Endodermal cell (in vitro differentiated cells): ENCODE results near the gene SYTL4. TPM values are rescaled to one million over a fixed set of nuclear protein-coding genes. Genes with fewer than 3 reads are reported as not detected.

Experiments used
- DNase-seq: peaks from one replicate; pipeline ENCODE4 v3.0.0-alpha.2; 2017
- H3K27ac ChIP-seq: 2 replicates; pipeline ENCODE4 v1.5.1; 2013; ENCODE audit warnings: mild to moderate bottlenecking, low read depth, low read length, moderate library complexity
- H3K27me3 ChIP-seq: 2 replicates; pipeline ENCODE4 v1.6.1; 2013; ENCODE audit warnings: mild to moderate bottlenecking, low read length, moderate library complexity; ENCODE audit not compliant: insufficient read depth, control insufficient read depth, poor library complexity, severe bottlenecking
- H3K36me3 ChIP-seq: 2 replicates; pipeline ENCODE4 v1.7.0; 2013; ENCODE audit warnings: mild to moderate bottlenecking, low read length, moderate library complexity; ENCODE audit not compliant: control insufficient read depth, insufficient read depth
- H3K4me1 ChIP-seq: one replicate; pipeline ENCODE4 v1.7.0; 2013; ENCODE audit warnings: low read length; ENCODE audit not compliant: control insufficient read depth, insufficient read depth
- H3K4me3 ChIP-seq: 2 replicates; pipeline ENCODE4 v1.5.1; 2013; ENCODE audit warnings: mild to moderate bottlenecking, low read length, moderate library complexity
- H3K9ac ChIP-seq: 2 replicates; pipeline ENCODE4 v1.6.1; 2013; ENCODE audit warnings: mild to moderate bottlenecking, low read length, moderate library complexity; ENCODE audit not compliant: poor library complexity, severe bottlenecking; ENCODE audit errors: extremely low read depth
- H3K9me3 ChIP-seq: 2 replicates; pipeline ENCODE4 v1.6.1; 2013; ENCODE audit warnings: mild to moderate bottlenecking, low read length, moderate library complexity; ENCODE audit not compliant: control insufficient read depth
- H3K27ac Mint-ChIP-seq: 2 replicates; pipeline ENCODE4 v1.8.0; 2020; ENCODE audit warnings: mixed read lengths
- H3K27me3 Mint-ChIP-seq: 2 replicates; pipeline ENCODE4 v1.8.0; 2021; ENCODE audit warnings: mild to moderate bottlenecking, mixed read lengths; ENCODE audit not compliant: insufficient read depth
- H3K36me3 Mint-ChIP-seq: 2 replicates; pipeline ENCODE4 v1.8.0; 2020; ENCODE audit warnings: low read depth, mixed read lengths
- H3K4me1 Mint-ChIP-seq: 2 replicates; pipeline ENCODE4 v1.8.0; 2020; ENCODE audit warnings: mixed read lengths
- H3K4me3 Mint-ChIP-seq: 2 replicates; pipeline ENCODE4 v1.8.0; 2020; ENCODE audit warnings: mild to moderate bottlenecking, moderate library complexity, mixed read lengths
- H3K9me3 Mint-ChIP-seq: 2 replicates; pipeline ENCODE4 v1.8.0; 2020; ENCODE audit warnings: mild to moderate bottlenecking, mixed read lengths
- WGBS, 2 experiments: methylation state at CpG; one replicate each; pipeline versions ENCODE4 v1.1.5 to v1.1.7; 2013; ENCODE audit warnings: missing lambda C conversion rate in 2 of 2, mixed read lengths in 1 of 2; ENCODE audit not compliant: insufficient coverage in 1 of 2, insufficient read length in 1 of 2; 5-methylcytosine and 5-hydroxymethylcytosine counted together
- total RNA-seq, 2 donors: library from RNA; stranded (reverse); fragmentation: NEBNext Ultra II Directional in 1 of 2; extraction: Animal tissue kit (Norgen Biotek cat#: 25700) in 1 of 2; gene quantifications; 2 replicates in 1 of 2; 3 replicates in 1 of 2; pipeline ENCODE4 v1.2.1, GENCODE V29; 2021
- TF ChIP-seq, protein P1 (sequence below): fragments of 200-600 bp; sonication (generic); conservative IDR thresholded peaks from 2 replicates; pipeline ENCODE4 v1.5.0; 2021; ENCODE audit warnings: antibody characterized with exemption, mild to moderate bottlenecking

The SYTL4 gene
- total RNA-seq, 2 donors from 2014 or later, result 0.24 TPM; not detected in 1

DNA sequence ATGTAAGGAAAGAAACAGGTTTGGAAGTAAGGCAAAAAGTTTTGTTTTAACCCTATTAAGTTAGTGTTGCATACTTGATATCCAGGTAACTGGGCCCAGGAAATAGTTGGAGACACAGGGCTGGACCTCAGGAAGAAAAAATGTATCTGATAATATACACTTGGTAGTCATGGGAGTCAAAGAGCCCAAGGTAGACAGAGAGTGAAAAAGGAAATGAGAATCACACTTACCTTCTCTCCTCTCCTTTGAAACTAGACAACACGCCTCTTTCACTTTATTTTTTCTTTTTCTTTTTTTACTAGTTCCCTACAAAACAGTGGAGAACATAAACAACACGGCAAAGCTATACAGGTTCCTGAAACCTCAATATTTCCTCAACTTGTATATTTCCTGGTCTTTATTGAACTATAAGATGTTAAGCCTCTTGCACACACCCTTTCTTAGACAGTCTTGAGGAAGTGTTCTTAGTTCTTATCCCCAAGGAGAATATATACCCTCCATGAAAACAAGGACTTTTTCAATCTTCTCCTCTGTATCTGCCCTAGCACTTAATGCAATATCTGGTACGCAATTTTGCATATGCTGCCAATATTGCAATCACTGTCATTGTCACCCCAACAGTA lies 27.2 kb downstream of the SYTL4 start:
- Histone ChIP-seq H3K4me3 (no peak overlapping the region), H3K36me3 (no peaks in the 10 kb centered on the region), H3K9ac (no peak overlapping the region), H3K4me1 (no peaks in the 10 kb centered on the region), H3K27me3 (no peaks in the 10 kb centered on the region), H3K9me3 (no peaks in the 10 kb centered on the region), H3K27ac (no peak overlapping the region)
- peaks cover 35% of the 10 kb centered on the region for H3K9me3 Mint-ChIP-seq
- TF ChIP-seq, protein P1, sequence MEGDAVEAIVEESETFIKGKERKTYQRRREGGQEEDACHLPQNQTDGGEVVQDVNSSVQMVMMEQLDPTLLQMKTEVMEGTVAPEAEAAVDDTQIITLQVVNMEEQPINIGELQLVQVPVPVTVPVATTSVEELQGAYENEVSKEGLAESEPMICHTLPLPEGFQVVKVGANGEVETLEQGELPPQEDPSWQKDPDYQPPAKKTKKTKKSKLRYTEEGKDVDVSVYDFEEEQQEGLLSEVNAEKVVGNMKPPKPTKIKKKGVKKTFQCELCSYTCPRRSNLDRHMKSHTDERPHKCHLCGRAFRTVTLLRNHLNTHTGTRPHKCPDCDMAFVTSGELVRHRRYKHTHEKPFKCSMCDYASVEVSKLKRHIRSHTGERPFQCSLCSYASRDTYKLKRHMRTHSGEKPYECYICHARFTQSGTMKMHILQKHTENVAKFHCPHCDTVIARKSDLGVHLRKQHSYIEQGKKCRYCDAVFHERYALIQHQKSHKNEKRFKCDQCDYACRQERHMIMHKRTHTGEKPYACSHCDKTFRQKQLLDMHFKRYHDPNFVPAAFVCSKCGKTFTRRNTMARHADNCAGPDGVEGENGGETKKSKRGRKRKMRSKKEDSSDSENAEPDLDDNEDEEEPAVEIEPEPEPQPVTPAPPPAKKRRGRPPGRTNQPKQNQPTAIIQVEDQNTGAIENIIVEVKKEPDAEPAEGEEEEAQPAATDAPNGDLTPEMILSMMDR, result no peak
- H3K4me3 Mint-ChIP-seq, result no peak overlapping the region
- no peaks in the 10 kb centered on the region for H3K4me1 Mint-ChIP-seq
- peaks cover 5% of the 10 kb centered on the region for H3K27me3 Mint-ChIP-seq
- WGBS, 2 experiments, result 63% methylated on average over 3 of the region's 3 CpGs; no CpG with 5 or more reads in 1 of the 2 experiments
- no peak for DNase-seq
- H3K36me3 Mint-ChIP-seq, result no peaks in the 10 kb centered on the region
- no peak overlapping the region for H3K27ac Mint-ChIP-seq

DNA sequence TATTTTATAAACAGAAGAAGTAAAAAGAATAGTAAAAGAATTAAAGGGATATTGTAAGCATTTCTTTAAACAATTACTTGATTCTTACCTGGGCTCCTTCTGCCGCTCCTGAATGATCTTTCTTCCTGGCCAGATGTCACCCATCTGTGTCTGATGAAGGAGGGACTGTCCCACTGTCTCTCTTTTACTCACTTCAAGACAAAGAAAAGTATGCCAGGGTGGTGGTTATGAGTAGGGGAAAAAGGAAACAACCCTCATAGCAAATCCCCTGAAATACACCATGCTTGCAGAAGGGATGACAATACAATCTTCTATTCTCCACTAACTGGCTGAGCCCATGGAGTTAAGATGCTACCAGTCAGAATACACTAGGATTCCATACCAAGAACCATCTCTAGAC lies 31.1 kb downstream of the SYTL4 start:
- Mint-ChIP-seq H3K9me3 (peaks cover 31% of the 10 kb centered on the region), H3K36me3 (no peaks in the 10 kb centered on the region), H3K4me1 (no peaks in the 10 kb centered on the region), H3K27me3 (no peaks in the 10 kb centered on the region), H3K4me3 (no peak overlapping the region), H3K27ac (no peak overlapping the region)
- TF ChIP-seq, protein P1, result no peak
- Histone ChIP-seq H3K27me3 (no peaks in the 10 kb centered on the region), H3K4me1 (no peaks in the 10 kb centered on the region), H3K27ac (no peak overlapping the region), H3K4me3 (no peak overlapping the region), H3K9me3 (no peaks in the 10 kb centered on the region), H3K9ac (no peak overlapping the region), H3K36me3 (no peaks in the 10 kb centered on the region)
- no peak for DNase-seq
- whole genome bisulfite sequencing, 2 experiments, result 100% methylated on average over 1 of the region's 1 CpG; no CpG with 5 or more reads in 1 of the 2 experiments

DNA sequence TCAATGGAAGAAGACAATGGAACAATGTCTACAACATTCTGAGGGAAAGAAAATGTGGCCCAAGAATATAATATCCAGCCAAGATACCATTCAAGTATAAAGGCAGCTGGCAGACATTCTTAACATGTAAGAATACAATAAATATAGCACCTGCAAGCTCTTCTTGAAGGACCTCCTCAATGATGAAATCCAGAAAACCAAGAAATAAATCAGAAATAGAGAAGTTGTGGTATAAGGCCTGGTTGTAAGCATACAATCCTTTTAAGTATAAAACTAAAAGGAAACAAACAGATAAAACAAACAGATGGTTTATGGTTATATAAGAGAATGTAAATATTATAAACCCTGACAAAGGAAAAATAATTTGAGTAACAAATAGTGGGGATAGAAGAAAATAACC lies 33.4 kb downstream of the SYTL4 start:
- Histone ChIP-seq H3K9ac (no peak overlapping the region), H3K36me3 (no peaks in the 10 kb centered on the region), H3K4me1 (no peaks in the 10 kb centered on the region), H3K4me3 (no peak overlapping the region), H3K9me3 (no peaks in the 10 kb centered on the region), H3K27ac (no peak overlapping the region), H3K27me3 (no peaks in the 10 kb centered on the region)
- DNase-seq, result no peak
- Mint-ChIP-seq H3K27ac (no peak overlapping the region), H3K36me3 (no peaks in the 10 kb centered on the region), H3K4me1 (peaks cover 3% of the 10 kb centered on the region), H3K4me3 (no peak overlapping the region), H3K27me3 (no peaks in the 10 kb centered on the region), H3K9me3 (peaks cover 38% of the 10 kb centered on the region)
- TF ChIP-seq, protein P1, result no peak
